Upper lobe of left lung (tissue), 4 donors: ENCODE results near the gene SRP19.

ENCODE experiments used
- EP300 ChIP-seq, 4 donors: sonication (generic); formaldehyde crosslinking; IDR thresholded peaks; one replicate each; pipeline ENCODE4 v1.5.1; 2017; ENCODE audit warnings: antibody characterized with exemption in 4 of 4, control low read depth in 2 of 4
- POLR2A ChIP-seq, 4 donors: fragments of 450-650 bp; IDR thresholded peaks; one replicate each; pipeline ENCODE4 v1.5.1; 2016 to 2017; ENCODE audit warnings: antibody characterized with exemption in 4 of 4, mild to moderate bottlenecking in 2 of 4
- TF ChIP-seq, protein P1 (sequence below), 6 experiments: fragments of 450-650 bp in 4 of 6; fragments of 200-600 bp in 2 of 6; sonication (generic) in 2 of 6; IDR thresholded peaks; one replicate each; pipeline ENCODE4 v1.5.1; 2016 to 2019; ENCODE audit warnings: antibody characterized with exemption in 6 of 6

DNA sequence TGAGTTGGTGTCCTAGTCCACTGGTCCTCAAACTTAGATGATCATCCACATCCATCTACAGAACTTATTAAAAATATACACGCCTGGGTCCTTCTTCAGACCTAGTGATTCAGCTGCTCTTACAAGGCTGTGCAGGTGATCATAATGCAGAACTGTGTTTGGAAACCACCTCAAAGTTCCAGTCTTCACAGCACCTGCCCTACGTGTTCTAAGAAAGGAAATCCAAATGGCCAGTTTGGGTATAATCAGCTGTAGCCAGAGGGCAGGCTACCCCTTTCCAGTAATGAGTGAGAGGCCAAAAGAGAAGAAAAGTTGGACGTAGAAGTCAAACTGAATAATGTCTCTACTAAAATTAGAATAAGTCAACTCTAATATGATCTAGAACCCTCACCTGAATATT lies 45.5 kb downstream of the SRP19 start:
- TF ChIP-seq, protein P1, sequence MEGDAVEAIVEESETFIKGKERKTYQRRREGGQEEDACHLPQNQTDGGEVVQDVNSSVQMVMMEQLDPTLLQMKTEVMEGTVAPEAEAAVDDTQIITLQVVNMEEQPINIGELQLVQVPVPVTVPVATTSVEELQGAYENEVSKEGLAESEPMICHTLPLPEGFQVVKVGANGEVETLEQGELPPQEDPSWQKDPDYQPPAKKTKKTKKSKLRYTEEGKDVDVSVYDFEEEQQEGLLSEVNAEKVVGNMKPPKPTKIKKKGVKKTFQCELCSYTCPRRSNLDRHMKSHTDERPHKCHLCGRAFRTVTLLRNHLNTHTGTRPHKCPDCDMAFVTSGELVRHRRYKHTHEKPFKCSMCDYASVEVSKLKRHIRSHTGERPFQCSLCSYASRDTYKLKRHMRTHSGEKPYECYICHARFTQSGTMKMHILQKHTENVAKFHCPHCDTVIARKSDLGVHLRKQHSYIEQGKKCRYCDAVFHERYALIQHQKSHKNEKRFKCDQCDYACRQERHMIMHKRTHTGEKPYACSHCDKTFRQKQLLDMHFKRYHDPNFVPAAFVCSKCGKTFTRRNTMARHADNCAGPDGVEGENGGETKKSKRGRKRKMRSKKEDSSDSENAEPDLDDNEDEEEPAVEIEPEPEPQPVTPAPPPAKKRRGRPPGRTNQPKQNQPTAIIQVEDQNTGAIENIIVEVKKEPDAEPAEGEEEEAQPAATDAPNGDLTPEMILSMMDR (IDR thresholded peaks at IDR 0.05): no peak
- TF ChIP-seq POLR2A (IDR thresholded peaks at IDR 0.05): no peak
- TF ChIP-seq EP300 (IDR thresholded peaks at IDR 0.05): no peak
